ENCODE measurements around the gene GULP1.

Gene GULP1

GRCh38 chr2:188381614-188382013, 89.9 kb downstream of the GULP1 start:
- no peak for DNase-seq

GRCh38 chr2:188382107-188382506, 90.4 kb downstream of the GULP1 start:
- no peak for DNase-seq

DNA sequence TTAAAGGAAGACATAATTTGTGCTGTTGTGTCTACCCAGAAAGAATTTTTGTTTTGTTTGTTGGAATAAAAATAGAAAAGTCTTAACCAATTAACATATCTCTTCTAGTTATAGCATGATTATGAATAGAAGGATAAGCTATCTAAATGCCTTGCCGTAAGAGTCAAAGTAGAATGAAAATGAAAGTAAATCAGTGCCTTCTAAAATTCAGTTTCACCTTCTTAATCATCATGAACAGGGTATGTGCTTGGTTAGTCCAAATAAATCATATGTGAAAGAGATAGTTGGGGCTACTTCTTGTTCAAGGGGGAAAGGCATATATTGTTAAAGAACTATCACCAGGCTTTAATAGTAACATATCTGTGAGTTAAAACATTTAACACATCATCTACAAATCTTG, 91.5 kb downstream of the GULP1 start:
- DNase-seq = no peak

DNA sequence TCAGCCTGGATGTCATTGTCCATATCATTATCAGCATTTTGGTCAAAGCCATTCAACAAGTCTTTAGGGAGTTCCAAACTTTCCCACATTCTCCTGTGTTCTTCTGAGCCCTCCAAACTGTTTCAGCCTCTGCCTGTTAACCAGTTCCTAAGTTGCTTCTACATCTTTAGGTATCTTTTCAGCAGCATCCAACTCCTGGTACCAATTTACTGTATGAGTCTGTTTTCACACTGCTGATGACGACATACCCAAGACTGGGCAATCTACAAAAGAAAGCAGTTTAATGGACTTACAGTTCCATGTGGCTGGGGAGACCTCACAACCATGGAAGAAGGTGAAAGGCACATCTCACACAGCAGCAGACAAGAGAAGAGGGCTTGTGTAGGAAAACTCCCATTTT, 94.2 kb downstream of the GULP1 start:
- no peak for DNase-seq

DNA sequence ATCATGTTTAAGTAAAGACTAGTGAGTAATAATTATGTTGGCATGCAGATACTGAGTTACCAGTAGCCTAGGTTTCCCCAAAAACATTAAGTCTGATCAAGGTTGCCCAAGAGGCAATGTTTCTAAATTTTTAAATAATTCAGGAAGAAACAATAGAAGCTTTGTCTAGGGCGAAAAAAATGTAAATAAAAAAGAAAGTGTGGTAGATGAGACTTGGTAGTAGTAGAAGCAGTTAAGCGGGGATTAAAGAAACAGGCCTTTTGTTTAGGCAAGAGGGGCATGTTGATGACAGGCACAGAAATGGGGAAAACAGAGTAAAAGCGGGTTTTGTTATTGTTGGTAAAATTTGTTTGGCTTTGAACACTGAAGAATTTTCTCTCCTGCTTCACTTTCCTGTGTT, 97.2 kb downstream of the GULP1 start:
- no peak for DNase-seq

DNA sequence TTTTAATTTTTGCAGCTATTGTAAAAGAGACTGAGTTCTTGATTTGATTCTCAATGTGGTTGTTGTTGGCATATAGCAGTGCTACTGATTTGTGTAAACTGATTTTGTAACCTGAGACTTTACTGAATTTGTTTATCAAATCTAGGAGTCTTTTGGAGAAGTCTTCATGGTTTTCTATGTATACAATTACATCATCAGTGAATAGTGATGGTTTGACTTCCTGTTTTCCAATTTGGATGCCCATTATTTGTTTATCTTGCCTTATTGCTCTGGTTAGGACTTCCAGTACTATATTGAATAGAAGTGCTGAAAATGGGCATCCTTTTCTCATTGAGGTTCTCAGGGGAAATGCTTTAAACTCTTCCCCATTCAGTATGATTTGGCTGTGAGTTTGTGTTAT, 99.7 kb downstream of the GULP1 start:
- DNase-seq = no peak

DNA sequence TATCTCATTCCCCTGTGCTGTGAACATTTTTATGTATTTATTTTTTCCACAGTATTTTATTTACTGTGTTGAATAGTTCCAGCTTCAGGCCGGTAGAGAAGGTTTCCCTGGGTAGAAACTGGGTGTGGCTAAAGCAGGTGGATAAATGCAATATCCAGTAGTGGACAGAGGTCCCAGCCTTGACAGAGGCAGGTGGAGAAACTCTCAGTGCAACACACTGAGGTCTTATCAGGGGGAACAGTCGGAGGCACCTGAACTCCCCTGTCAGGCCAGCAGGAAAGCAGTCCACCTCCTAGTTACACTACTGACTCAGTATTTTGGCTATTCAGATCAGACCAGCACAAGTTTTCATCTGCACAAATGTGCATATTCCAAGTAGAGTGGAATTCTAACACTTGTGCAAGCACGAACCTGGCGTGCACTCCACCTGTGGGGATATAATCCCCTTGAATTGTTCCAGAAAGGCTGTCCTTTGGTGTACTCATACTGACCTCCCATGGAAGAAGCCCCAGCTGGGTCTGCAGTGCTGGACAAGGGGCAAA, 103.3 kb downstream of the GULP1 start:
- DNase-seq = no peak

GRCh38 chr2:188395903-188396689, 104.4 kb downstream of the GULP1 start:
- DNase-seq = no peak

GRCh38 chr2:188399159-188399558, 107.5 kb downstream of the GULP1 start:
- no peak for DNase-seq

GRCh38 chr2:188403676-188404075, 112.0 kb downstream of the GULP1 start:
- DNase-seq = no peak

- DNase-seq = no peak
Measured at GRCh38 chr2:188404341-188405004, 112.8 kb downstream of the GULP1 start.

DNA sequence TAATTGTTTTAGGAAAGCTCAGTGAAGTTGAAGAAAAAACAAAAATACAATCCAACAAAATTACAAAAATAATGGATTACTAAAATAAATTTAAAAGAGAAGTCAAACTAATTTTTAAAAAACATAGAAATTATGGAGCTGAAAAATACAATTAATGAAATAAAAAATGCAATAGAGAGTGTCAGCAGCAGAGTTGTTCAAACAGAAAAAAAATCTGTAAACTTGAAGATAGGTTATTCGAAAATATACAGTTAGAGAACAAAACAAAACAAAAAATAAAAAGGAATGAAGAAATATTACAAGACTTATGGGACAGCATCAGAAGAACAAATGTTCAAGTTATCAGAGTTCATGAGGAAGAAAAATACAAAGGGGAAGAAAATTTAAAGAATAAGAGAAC, 114.7 kb downstream of the GULP1 start:
- DNase-seq = no peak

- DNase-seq = no peak
Measured at GRCh38 chr2:188410504-188411235, 119.0 kb downstream of the GULP1 start.

DNA sequence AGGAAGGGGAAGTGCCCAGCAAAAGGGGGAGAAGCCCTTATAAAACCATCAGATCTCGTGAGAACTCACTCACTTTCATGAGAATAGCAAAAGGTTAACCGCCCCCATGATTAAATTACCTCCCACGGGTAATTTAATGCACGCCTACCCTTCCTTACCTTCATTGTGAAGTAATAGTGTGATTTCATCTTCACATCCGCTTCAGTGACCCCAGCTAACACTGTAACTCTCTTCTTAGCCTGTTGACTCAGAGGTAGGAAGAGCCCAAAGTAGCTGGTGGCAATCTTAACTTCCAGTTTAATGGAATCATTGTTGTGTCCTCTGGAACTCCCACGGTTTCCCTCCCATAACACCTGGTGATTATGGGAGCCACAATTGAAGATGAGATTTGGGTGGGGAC, 120.5 kb downstream of the GULP1 start:
- no peak for DNase-seq

DNA sequence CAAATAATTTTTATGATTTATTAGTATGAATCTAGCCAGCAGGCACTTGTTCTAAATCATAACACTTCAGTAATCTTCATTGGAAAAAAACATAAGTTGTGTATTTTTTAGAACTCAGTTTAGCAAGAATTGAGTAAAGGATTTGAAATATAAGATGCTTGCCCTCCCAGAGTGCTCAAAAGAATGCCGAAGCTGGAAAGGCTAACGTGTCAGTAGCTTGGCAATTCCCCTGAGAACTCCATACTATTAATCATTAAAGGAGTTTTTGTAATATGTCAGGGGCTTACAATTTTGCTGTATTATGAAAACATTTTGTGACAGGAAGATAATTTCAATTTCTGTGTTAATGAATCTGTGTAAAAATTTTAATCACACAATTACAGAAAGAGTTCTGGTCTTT, 122.7 kb downstream of the GULP1 start:
- no peak for DNase-seq

DNA sequence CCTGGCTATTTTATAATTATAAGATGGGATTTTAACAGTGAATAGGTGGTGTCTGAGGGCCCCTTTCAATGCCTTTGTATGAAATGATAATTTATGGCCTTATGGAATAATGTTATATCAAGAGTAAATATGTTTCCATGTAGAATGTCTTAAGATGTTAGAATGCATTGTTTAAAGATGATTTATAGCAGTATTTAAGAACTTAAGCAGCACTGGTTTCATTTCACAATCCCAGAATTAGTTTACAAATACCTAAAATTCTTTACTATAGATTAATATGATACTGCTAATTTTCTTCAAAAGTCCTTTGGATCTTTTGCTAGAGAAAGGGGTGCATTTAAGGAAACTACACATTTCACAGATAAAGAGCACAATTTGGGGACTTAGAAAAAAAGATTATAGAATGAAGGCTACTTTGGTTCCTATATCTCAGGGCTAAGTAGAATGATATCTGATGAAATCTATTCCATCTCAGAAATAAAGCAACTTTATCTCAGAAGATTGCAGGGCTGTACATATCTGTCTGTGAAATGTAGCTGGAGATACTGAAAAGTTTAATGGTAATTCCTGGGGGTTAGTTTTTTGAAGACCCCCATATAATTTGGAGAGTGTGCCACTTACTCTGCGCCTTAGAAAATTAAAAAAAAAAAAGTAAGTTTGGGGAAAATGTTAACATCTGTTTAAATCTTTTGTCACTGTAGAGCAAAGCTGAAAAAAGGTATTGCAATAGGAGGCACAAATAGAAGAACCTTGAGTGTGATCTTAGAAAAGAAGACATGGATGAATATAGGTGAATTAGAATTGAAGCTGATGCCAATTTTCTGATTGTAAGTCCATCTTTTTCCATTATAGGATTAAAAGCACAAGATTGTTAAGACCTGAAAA, 123.4 kb downstream of the GULP1 start:
- DNase-seq = no peak

DNA sequence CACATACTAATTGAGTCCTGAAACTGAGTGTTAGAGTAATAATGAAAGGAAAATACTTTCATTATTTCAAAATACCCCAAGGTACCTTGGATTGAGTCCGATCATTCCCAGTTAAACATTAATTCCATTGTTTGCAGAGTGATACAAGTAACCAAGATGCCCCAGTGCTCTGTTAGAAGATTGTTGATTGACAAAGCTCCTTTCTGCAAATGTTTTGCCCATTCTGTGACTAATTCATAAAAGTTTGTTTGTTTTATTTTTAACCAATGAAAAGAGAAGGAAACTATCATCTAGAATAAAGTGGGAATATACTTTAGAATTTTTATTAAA, 124.0 kb downstream of the GULP1 start:
- DNase-seq = no peak

- DNase-seq = no peak
Measured at GRCh38 chr2:188416367-188416766, 124.7 kb downstream of the GULP1 start.

GRCh38 chr2:188422726-188423125, 131.1 kb downstream of the GULP1 start:
- no peak for DNase-seq

DNA sequence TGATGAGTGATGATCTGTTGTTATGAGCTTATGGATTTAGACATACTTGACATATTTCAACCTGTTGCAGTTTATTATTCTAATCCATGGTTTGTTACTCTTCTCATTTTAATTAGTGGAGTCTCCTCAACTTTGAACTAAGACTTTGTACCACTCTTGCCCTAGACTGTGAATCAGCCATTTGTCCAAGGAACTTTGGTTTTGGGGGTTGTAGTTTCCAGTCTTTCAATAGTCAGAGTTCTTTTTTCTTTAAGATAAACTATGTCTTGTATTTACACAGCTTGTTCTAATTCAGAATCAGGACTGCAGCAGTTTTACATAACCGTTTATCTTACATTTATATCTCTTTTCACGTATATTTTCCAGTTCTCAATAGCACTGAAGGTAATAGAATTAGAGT, 133.6 kb downstream of the GULP1 start:
- DNase-seq = no peak

DNA sequence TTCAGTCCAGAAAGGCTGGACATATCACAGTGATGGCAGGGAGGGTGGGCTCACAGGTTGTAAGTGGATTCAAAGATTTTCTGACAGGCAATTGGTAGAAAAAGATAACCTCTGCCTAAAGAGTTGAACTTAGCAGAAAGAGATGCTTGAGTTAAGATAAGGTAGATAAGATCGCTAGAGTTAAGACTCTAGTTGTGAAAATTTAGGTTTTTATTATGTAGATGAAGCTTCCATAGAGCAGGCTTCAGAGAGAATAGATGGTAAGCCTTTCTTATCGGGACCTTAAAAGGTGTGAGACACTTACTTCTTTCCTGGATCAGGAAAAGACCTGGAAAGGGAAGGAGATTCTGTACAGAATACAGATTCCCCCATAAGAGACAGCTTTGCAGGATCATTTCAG, 134.4 kb downstream of the GULP1 start:
- no peak for DNase-seq

DNA sequence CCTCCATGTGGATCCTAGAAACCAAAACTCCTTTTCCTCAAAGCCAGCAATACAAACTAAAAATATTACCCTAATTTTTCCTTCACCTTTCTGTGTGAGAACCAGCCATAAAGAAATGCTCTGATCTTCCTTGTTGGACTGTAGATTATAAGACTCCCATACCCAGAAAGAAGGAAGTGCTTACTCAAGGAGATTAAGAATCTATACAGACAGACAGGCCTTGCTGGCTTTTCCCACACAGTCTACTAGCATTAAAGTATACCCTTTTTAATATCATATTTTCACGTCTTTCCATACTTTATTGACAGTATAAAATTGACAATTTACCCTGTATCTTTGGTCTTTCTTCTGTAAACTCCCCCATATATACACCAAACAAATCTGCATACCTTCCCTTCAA, 139.0 kb downstream of the GULP1 start:
- no peak for DNase-seq

DNA sequence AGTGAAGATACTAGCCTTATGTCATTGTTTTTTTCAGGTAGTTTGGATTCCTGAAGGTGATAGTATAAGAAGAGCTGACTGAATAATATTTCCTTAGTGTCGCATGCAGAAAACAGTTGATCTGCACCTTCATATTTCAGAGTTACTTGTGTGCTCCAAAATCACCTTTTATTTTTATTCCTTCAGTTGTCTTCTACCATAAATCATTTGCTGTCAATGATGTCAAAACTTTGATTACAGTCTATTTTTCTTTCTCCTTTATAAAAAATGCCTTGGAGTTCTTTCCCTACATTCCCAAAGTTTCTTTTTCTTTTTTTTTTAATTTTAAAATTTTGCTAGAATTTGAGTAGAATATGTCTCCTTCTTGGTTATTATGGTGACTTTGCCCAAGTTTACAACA, 142.3 kb downstream of the GULP1 start:
- no peak for DNase-seq
